GM12874 (cell line): Measurements from ENCODE around the gene CFAP54.

ENCODE experiments used
- CTCF ChIP-seq: IDR thresholded peaks from 2 replicates; pipeline ENCODE4 v1.5.1; 2011; ENCODE audit warnings: low read depth, mild to moderate bottlenecking, control low read depth, low read length, moderate library complexity; ENCODE audit not compliant: insufficient read depth

Gene CFAP54

GRCh38 chr12:96770219-96771102 lies 281.1 kb downstream of the CFAP54 start:
- no peak for TF ChIP-seq CTCF

GRCh38 chr12:96773031-96773430 lies 283.7 kb downstream of the CFAP54 start:
- no peak for TF ChIP-seq CTCF

GRCh38 chr12:96774496-96775256 lies 285.3 kb downstream of the CFAP54 start:
- no peak for TF ChIP-seq CTCF

- no peak for TF ChIP-seq CTCF
These were observed 287.5 kb downstream of the CFAP54 start for GRCh38 chr12:96776908-96777307.

- TF ChIP-seq CTCF, result no peak
These were observed 291.0 kb downstream of the CFAP54 start for GRCh38 chr12:96780330-96780729.

- TF ChIP-seq CTCF, result no peak
These were observed 297.4 kb downstream of the CFAP54 start for GRCh38 chr12:96786791-96787190.

- no peak for TF ChIP-seq CTCF
These were observed 314.6 kb downstream of the CFAP54 start for GRCh38 chr12:96803969-96804368.
